Activated CD4-positive, alpha-beta T cell treated with anti-CD3 and anti-CD28 coated beads, Interleukin-2, amount 50 U/mL, for 4 hours (primary cell): Measurements from ENCODE around the gene HTR4.

Experiments
- DNase-seq, 2 experiments: peaks; one replicate each; pipeline ENCODE4 v3.0.0-alpha.2; 2020

HTR4 gene

GRCh38 chr5:148606296-148606695 is 48.0 kb downstream of the HTR4 start:
- DNase-seq = no peak

GRCh38 chr5:148599187-148599586 is 55.1 kb downstream of the HTR4 start:
- no peak for DNase-seq

- no peak for DNase-seq
Observed at GRCh38 chr5:148595697-148596096, 58.6 kb downstream of the HTR4 start.

GRCh38 chr5:148586796-148587195 is 67.5 kb downstream of the HTR4 start:
- DNase-seq = no peak

- DNase-seq = no peak
Observed at GRCh38 chr5:148585988-148586387, 68.3 kb downstream of the HTR4 start.

GRCh38 chr5:148584103-148584502 is 70.2 kb downstream of the HTR4 start:
- no peak for DNase-seq

- no peak for DNase-seq
Observed at GRCh38 chr5:148583421-148583965, 70.8 kb downstream of the HTR4 start.

GRCh38 chr5:148574167-148574566 is 80.2 kb downstream of the HTR4 start:
- DNase-seq = no peak

GRCh38 chr5:148573374-148573773 is 81.0 kb downstream of the HTR4 start:
- DNase-seq = no peak

- no peak for DNase-seq
Observed at GRCh38 chr5:148569948-148570347, 84.4 kb downstream of the HTR4 start.

GRCh38 chr5:148565148-148565547 is 89.2 kb downstream of the HTR4 start:
- DNase-seq = no peak

GRCh38 chr5:148563021-148563420 is 91.3 kb downstream of the HTR4 start:
- DNase-seq = no peak

- DNase-seq = no peak
Observed at GRCh38 chr5:148561801-148562311, 92.5 kb downstream of the HTR4 start.

GRCh38 chr5:148559461-148559860 is 94.9 kb downstream of the HTR4 start:
- DNase-seq = no peak

- DNase-seq = no peak
Observed at GRCh38 chr5:148558892-148559291, 95.4 kb downstream of the HTR4 start.

GRCh38 chr5:148556835-148557234 is 97.5 kb downstream of the HTR4 start:
- no peak for DNase-seq

GRCh38 chr5:148554621-148555020 is 99.7 kb downstream of the HTR4 start:
- DNase-seq = no peak

GRCh38 chr5:148543727-148544126 is 110.6 kb downstream of the HTR4 start:
- no peak for DNase-seq

GRCh38 chr5:148542812-148543211 is 111.5 kb downstream of the HTR4 start:
- DNase-seq = no peak

- no peak for DNase-seq
Observed at GRCh38 chr5:148541054-148541835, 113.1 kb downstream of the HTR4 start.

GRCh38 chr5:148540647-148541046 is 113.7 kb downstream of the HTR4 start:
- DNase-seq = no peak

- no peak for DNase-seq
Observed at GRCh38 chr5:148539851-148540250, 114.5 kb downstream of the HTR4 start.

GRCh38 chr5:148535190-148535589 is 119.1 kb downstream of the HTR4 start:
- DNase-seq = no peak

GRCh38 chr5:148532969-148533670 is 121.2 kb downstream of the HTR4 start:
- DNase-seq = no peak
